ENCODE measurements around the gene JAM2. TPM values are rescaled to one million over a fixed set of nuclear protein-coding genes. Genes with fewer than 3 reads are reported as not detected.

The JAM2 gene
- total RNA-seq, 1 experiment from 2014 or later, result 2.6 TPM

GRCh38 chr21:25660233-25660632 lies 21.2 kb downstream of the JAM2 start:
- H3K27ac Mint-ChIP-seq, result 0 out of 7 replicates have a peak overlapping the region, but pooled peaks of 2 of the 3 experiments have one; percentile 76 to 89
- peaks cover 24 to 26% of the 10 kb centered on the region in 2 experiments for H3K4me1 Mint-ChIP-seq
- no peaks in the 10 kb centered on the region for H3K36me3 Mint-ChIP-seq (ENCODE audit: insufficient read depth in 1 of 3, low read depth in 3 of 3)
- Histone ChIP-seq H2BK12ac (ENCODE audit: insufficient read length, low read depth, low read length) (no peak overlapping the region), H4K5ac (ENCODE audit: insufficient read length, low read depth, low read length) (no peak overlapping the region), H2AK5ac (ENCODE audit: insufficient read length, low read length) (no peak overlapping the region), H2BK120ac (ENCODE audit: low read depth, low read length, poor library complexity, severe bottlenecking) (no peak overlapping the region), H3K27me3 (ENCODE audit: insufficient read depth, low read length) (no peaks in the 10 kb centered on the region), H2BK5ac (ENCODE audit: insufficient read length, low read length) (no peak overlapping the region), H3K18ac (ENCODE audit: insufficient read length, low read depth, low read length) (no peak overlapping the region), H4K91ac (ENCODE audit: insufficient read length, low read depth, low read length) (no peak overlapping the region), H3K27ac (ENCODE audit: insufficient read length, low read depth, low read length) (no peak overlapping the region), H3K9ac (ENCODE audit: extremely low read depth, insufficient read length, low read length) (no peak overlapping the region), H3K79me1 (ENCODE audit: insufficient read depth, low read depth, low read length, poor library complexity, severe bottlenecking) (no peaks in the 10 kb centered on the region), H4K20me1 (ENCODE audit: control insufficient read depth, insufficient read depth, insufficient read length) (no peaks in the 10 kb centered on the region), H3T11ph (ENCODE audit: low read length) (no peak overlapping the region), H3K23me2 (ENCODE audit: insufficient read length, low read depth, low read length, poor library complexity, severe bottlenecking) (no peaks in the 10 kb centered on the region), H3K9me3 (ENCODE audit: control insufficient read depth, low read depth, low read length) (no peaks in the 10 kb centered on the region), H3K4me1 (ENCODE audit: insufficient read depth, low read length) (no peaks in the 10 kb centered on the region), H3K4ac (ENCODE audit: low read depth, low read length) (no peak overlapping the region), H2AFZ (ENCODE audit: low read length) (no peak overlapping the region), H3K79me2 (ENCODE audit: insufficient read depth, low read length) (no peaks in the 10 kb centered on the region), H3K4me2 (ENCODE audit: insufficient read depth, insufficient read length, low read length) (no peak overlapping the region), H3K14ac (ENCODE audit: insufficient read depth, low read length) (no peak overlapping the region), H2BK15ac (ENCODE audit: low read depth, low read length) (no peak overlapping the region), H2BK20ac (ENCODE audit: low read depth, low read length, poor library complexity, severe bottlenecking) (no peak overlapping the region), H4K8ac (replicated peaks; ENCODE audit: insufficient read length, low read depth, low read length) (no peak overlapping the region), H3K23ac (ENCODE audit: insufficient read length, low read depth, low read length) (no peak overlapping the region), H3K56ac (ENCODE audit: insufficient read length, low read depth, low read length) (no peak overlapping the region)
- no CpG with 5 or more reads among the region's 1 CpG for WGBS (ENCODE audit: extremely low coverage, insufficient read length, low lambda C conversion rate)
- no peaks in the 10 kb centered on the region for H3K27me3 Mint-ChIP-seq (ENCODE audit: low read depth)
- H3K9me3 Mint-ChIP-seq, result no peaks in the 10 kb centered on the region
- no peak for TF ChIP-seq CTCF (conservative IDR thresholded peaks at IDR 0.05)
- no peak for DNase-seq
- no peak overlapping the region for H3K4me3 Mint-ChIP-seq
